HepG2 (cell line): ENCODE results near the gene CAMKK1.

Experiments used
- ATM ChIP-seq: fragments of 450-650 bp; IDR thresholded peaks from 2 replicates; pipeline ENCODE4 v1.7.1; 2017; ENCODE audit warnings: mild to moderate bottlenecking, borderline replicate concordance
- CTCF ChIP-seq: sonication (generic); formaldehyde crosslinking; IDR thresholded peaks from 2 replicates; pipeline ENCODE4 v1.5.0; 2020; ENCODE audit warnings: mild to moderate bottlenecking, missing genetic modification reagents, moderate library complexity
- EP300 ChIP-seq, 3 experiments: sonication (generic) in 1 of 3; formaldehyde crosslinking in 1 of 3; IDR thresholded peaks; 2 replicates each; pipeline versions ENCODE4 v1.5.1 to v1.6.1; 2011 to 2020; ENCODE audit warnings: low read depth in 2 of 3, low read length in 2 of 3, borderline replicate concordance in 1 of 3, improper control_type of control experiment in 1 of 3, mild to moderate bottlenecking in 1 of 3, missing genetic modification reagents in 1 of 3, moderate library complexity in 1 of 3
- MAFG ChIP-seq: sonication (generic); formaldehyde crosslinking; IDR thresholded peaks from 2 replicates; pipeline ENCODE4 v1.5.1; 2020; ENCODE audit warnings: mild to moderate bottlenecking, missing genetic modification reagents
- MED8 ChIP-seq: sonication (generic); formaldehyde crosslinking; IDR thresholded peaks from 2 replicates; pipeline ENCODE4 v1.8.1; 2023; ENCODE audit warnings: mild to moderate bottlenecking, missing genetic modification reagents; ENCODE audit not compliant: insufficient replicate concordance
- NFE2L2 ChIP-seq: fragments of 150-350 bp; IDR thresholded peaks from 2 replicates; pipeline ENCODE4 v1.6.1; 2014; ENCODE audit warnings: low read length
- POLR2A ChIP-seq, 2 experiments: IDR thresholded peaks; 2 replicates each; pipeline ENCODE4 v1.6.1; 2011; ENCODE audit warnings: low read depth in 2 of 2, low read length in 2 of 2, mild to moderate bottlenecking in 1 of 2, moderate library complexity in 1 of 2; ENCODE audit not compliant: insufficient read depth in 1 of 2
- SMC3 ChIP-seq: IDR thresholded peaks from 2 replicates; pipeline ENCODE4 v1.6.1; 2011; ENCODE audit warnings: low read length, improper control_type of control experiment
- ZBTB21 ChIP-seq: sonication (generic); formaldehyde crosslinking; IDR thresholded peaks from 2 replicates; pipeline ENCODE4 v1.4.0; 2020; ENCODE audit warnings: missing genetic modification reagents
- ZBTB39 ChIP-seq: sonication (generic); formaldehyde crosslinking; IDR thresholded peaks from 2 replicates; pipeline ENCODE4 v1.5.0; 2020; ENCODE audit warnings: missing genetic modification reagents
- ZMYM3 ChIP-seq: sonication (generic); formaldehyde crosslinking; IDR thresholded peaks from 2 replicates; pipeline ENCODE4 v1.5.1; 2020; ENCODE audit warnings: mild to moderate bottlenecking, missing genetic modification reagents
- ZNF24 ChIP-seq: fragments of 450-650 bp; IDR thresholded peaks from 2 replicates; pipeline ENCODE4 v1.6.1; 2017; ENCODE audit warnings: antibody characterized with exemption, mild to moderate bottlenecking
- ZNF281 ChIP-seq: sonication (generic); formaldehyde crosslinking; IDR thresholded peaks from 2 replicates; pipeline ENCODE4 v1.4.0; 2020; ENCODE audit warnings: missing genetic modification reagents, borderline replicate concordance
- ZNF75D ChIP-seq: sonication (generic); formaldehyde crosslinking; IDR thresholded peaks from 2 replicates; pipeline ENCODE4 v1.8.1; 2023; ENCODE audit warnings: missing genetic modification reagents, mild to moderate bottlenecking, borderline replicate concordance

- TF ChIP-seq ZNF75D (CRISPR knock-in tag) (no peak), ZBTB39 (CRISPR knock-in tag) (no peak), CTCF (CRISPR knock-in tag) (peak; percentile 99), ZBTB21 (no peak), NFE2L2 (no peak), MED8 (no peak), ZNF24 (no peak), EP300 (IDR thresholded peaks at IDR 0.05; ENCODE audit: low read depth in 2 of 2, low read length in 2 of 2) (no peak), EP300 (CRISPR knock-in tag; IDR thresholded peaks at IDR 0.05; ENCODE audit: borderline replicate concordance) (no peak), POLR2A (IDR thresholded peaks at IDR 0.05; ENCODE audit: insufficient read depth in 1 of 2, low read depth in 2 of 2, low read length in 2 of 2) (no peak), ZNF281 (CRISPR knock-in tag) (no peak), ZMYM3 (CRISPR knock-in tag) (no peak), SMC3 (peak; percentile 68; the same call in 1 of the 2 replicates), ATM (no peak), MAFG (CRISPR knock-in tag) (no peak)
Measured at GRCh38 chr17:3913531-3914311, 20.9 kb upstream of the CAMKK1 start.
